ENCODE measurements around the gene CELSR2. TPM values are rescaled to one million over a fixed set of nuclear protein-coding genes. Genes with fewer than 3 reads are reported as not detected.

CELSR2 gene
- total and polyA plus RNA-seq, 9 donors = 0.90 to 17.1 (median 3.1) TPM

DNA sequence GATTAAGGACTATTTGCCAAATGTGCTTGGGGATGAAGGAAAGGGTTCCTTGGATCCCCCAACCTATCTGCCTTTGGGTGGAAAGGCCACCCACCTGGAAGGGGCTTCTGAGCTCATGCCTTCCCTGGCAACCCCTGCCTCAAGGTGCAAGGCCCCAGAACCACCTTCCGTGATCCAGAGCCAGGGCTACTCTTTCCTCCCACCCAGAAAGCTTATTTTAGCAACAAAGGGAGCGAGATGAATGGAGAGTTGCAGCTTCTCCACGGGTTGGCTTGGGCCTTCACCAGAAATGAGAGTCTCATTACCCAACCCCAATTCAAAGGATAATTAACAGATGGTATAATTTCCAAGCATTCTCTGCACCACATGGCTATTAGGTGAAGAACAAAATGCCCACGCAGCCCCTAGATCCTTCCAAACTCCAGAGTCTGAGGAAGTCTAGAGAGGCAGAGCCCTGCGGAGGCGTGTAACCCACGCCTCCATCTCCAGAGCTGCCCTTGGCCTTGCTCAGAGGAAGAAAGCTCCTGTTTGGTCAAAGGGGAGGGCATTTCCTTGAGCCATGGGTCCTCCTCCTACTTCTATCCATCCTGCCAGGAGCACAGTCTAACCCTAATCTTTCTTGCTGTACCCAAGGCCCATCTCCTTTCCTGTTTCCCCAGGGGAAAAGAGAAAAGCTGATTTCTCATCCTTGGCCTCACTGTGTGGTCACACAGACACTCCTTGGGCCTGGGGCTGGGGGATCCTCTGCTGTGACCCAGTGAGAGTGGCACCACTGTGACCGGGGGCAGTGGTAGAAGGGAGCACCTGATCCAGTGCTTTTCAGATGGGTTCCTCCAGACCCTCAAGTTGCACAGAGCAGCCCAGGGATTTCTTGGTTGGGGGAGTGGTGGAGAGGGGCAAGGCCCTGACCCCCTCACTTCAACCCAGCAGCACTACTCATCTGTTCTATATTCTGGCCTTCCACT, 1.7 kb upstream of the CELSR2 start:
- WGBS, 3 donors = 84 to 87% (median 84%) methylated on average over 8 of the region's 8 CpGs
- intact Hi-C loops (cut with DNase I) = no loop called here
- H3K4me3 ChIP-seq = no peak overlapping the region
- peaks cover 4% of the 10 kb centered on the region for H3K4me1 ChIP-seq (ENCODE audit: insufficient read depth)
- DNase-seq = peak in 1 of 5 donors; percentile 17
- H3K36me3 ChIP-seq = no peaks in the 10 kb centered on the region
- TF ChIP-seq POLR2A (IDR thresholded peaks at IDR 0.05) (no peak), EP300 (IDR thresholded peaks at IDR 0.05) (no peak)
- TF ChIP-seq, protein P1, sequence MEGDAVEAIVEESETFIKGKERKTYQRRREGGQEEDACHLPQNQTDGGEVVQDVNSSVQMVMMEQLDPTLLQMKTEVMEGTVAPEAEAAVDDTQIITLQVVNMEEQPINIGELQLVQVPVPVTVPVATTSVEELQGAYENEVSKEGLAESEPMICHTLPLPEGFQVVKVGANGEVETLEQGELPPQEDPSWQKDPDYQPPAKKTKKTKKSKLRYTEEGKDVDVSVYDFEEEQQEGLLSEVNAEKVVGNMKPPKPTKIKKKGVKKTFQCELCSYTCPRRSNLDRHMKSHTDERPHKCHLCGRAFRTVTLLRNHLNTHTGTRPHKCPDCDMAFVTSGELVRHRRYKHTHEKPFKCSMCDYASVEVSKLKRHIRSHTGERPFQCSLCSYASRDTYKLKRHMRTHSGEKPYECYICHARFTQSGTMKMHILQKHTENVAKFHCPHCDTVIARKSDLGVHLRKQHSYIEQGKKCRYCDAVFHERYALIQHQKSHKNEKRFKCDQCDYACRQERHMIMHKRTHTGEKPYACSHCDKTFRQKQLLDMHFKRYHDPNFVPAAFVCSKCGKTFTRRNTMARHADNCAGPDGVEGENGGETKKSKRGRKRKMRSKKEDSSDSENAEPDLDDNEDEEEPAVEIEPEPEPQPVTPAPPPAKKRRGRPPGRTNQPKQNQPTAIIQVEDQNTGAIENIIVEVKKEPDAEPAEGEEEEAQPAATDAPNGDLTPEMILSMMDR (IDR thresholded peaks at IDR 0.05) = no peak
- H3K9me3 ChIP-seq = no peaks in the 10 kb centered on the region
- H3K27ac ChIP-seq = no peak overlapping the region
- no peaks in the 10 kb centered on the region for H3K27me3 ChIP-seq

DNA sequence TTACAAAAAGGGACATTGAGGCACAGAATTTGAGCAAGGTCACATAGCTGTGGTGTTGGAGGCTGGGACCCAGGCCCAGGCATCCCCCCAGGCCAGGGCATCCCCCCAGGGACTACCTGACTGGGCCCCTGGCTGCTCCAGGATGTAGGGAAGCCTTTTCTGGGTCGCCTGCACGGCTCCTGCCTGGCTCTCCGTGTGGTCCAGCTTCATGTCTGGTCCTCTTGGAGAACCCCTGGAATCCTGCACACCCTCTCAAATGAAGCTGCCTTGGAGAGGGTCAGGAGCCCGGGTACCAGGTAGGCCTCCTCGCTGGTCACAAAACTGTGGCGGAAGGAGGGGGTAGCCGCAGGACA, 919 bp upstream of the CELSR2 start:
- 85 to 95% (median 90%) methylated on average over 7 of the region's 7 CpGs for WGBS, 3 donors
- no peaks in the 10 kb centered on the region for H3K27me3 ChIP-seq
- no peaks in the 10 kb centered on the region for H3K9me3 ChIP-seq
- no peak overlapping the region for H3K4me3 ChIP-seq
- intact Hi-C loops (cut with DNase I) = no loop called here
- no peak for TF ChIP-seq EP300 (IDR thresholded peaks at IDR 0.05)
- no peak for TF ChIP-seq POLR2A (IDR thresholded peaks at IDR 0.05)
- TF ChIP-seq, protein P1 (IDR thresholded peaks at IDR 0.05) = no peak
- no peak overlapping the region for H3K27ac ChIP-seq
- peaks cover 4% of the 10 kb centered on the region for H3K4me1 ChIP-seq (ENCODE audit: insufficient read depth)
- no peak for DNase-seq
- H3K36me3 ChIP-seq = no peaks in the 10 kb centered on the region

DNA sequence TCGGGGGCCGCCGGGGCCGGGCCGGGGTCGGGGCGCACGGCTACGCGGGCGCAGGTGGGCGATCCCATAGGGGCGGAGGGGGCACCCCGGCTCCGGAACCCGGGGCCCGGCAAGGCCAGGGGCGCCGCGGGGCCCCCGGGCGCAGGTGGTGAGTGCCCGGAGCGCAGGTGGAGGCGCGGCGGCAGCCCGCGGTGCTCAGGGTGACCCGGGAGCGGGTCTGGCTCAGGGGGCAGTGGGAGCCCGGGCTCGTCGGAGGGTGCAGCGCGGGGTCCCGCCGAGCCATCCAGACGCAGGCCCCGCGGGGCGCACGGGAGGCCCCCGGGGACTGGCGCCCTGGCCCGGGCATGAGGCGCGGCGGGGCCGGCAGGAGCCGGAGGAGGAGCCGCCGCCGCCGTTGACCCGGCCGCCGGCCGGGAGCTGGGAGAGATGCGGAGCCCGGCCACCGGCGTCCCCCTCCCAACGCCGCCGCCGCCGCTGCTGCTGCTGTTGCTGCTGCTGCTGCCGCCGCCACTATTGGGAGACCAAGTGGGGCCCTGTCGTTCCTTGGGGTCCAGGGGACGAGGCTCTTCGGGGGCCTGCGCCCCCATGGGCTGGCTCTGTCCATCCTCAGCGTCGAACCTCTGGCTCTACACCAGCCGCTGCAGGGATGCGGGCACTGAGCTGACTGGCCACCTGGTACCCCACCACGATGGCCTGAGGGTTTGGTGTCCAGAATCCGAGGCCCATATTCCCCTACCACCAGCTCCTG, 489 bp downstream of the CELSR2 start:
- Histone ChIP-seq H3K4me1 (ENCODE audit: insufficient read depth) (peaks cover 4% of the 10 kb centered on the region), H3K4me3 (peak overlapping the region; percentile 59), H3K36me3 (no peaks in the 10 kb centered on the region), H3K9me3 (no peaks in the 10 kb centered on the region), H3K27me3 (no peaks in the 10 kb centered on the region), H3K27ac (no peak overlapping the region)
- peak in 2 of 5 donors; percentile 22 to 35 for DNase-seq
- intact Hi-C loops (cut with DNase I) = no loop called here
- WGBS, 3 donors = 2 to 6% (median 3%) methylated on average over 18 to 80 of the region's 80 CpGs
- TF ChIP-seq, protein P1 (IDR thresholded peaks at IDR 0.05) = no peak
- TF ChIP-seq POLR2A (IDR thresholded peaks at IDR 0.05) = no peak
- no peak for TF ChIP-seq EP300 (IDR thresholded peaks at IDR 0.05)

DNA sequence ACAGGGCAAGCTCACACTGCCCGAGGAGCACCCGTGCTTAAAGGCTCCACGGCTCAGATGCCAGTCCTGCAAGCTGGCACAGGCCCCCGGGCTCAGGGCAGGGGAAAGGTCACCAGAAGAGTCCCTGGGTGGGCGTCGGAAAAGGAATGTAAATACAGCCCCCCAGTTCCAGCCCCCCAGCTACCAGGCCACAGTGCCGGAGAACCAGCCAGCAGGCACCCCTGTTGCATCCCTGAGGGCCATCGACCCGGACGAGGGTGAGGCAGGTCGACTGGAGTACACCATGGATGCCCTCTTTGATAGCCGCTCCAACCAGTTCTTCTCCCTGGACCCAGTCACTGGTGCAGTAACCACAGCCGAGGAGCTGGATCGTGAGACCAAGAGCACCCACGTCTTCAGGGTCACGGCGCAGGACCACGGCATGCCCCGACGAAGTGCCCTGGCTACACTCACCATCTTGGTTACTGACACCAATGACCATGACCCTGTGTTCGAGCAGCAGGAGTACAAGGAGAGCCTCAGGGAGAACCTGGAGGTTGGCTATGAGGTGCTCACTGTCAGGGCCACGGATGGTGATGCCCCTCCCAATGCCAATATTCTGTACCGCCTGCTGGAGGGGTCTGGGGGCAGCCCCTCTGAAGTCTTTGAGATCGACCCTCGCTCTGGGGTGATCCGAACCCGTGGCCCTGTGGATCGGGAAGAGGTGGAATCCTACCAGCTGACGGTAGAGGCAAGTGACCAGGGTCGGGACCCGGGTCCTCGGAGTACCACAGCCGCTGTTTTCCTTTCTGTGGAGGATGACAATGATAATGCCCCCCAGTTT, 1.3 kb downstream of the CELSR2 start:
- Histone ChIP-seq H3K4me3 (no peak overlapping the region), H3K27me3 (no peaks in the 10 kb centered on the region), H3K27ac (no peak overlapping the region), H3K9me3 (no peaks in the 10 kb centered on the region), H3K4me1 (ENCODE audit: insufficient read depth) (peaks cover 4% of the 10 kb centered on the region), H3K36me3 (no peaks in the 10 kb centered on the region)
- TF ChIP-seq POLR2A (IDR thresholded peaks at IDR 0.05) (no peak), EP300 (IDR thresholded peaks at IDR 0.05) (no peak)
- TF ChIP-seq, protein P1 (IDR thresholded peaks at IDR 0.05) = no peak
- WGBS, 3 donors = 83 to 90% (median 87%) methylated on average over 33 of the region's 33 CpGs
- DNase-seq = peak in 2 of 5 donors; percentile 19 to 33
- intact Hi-C loops (cut with DNase I) = no loop called here
